Stimulated activated CD4-positive, alpha-beta T cell treated with anti-CD3 and anti-CD28 coated beads, Interleukin-1b, Interleukin-23, amount 100 ng/mL, for 4 hours (primary cell): ENCODE measurements around the gene TMEM184A.

Experiments
- DNase-seq, 2 donors: peaks; one replicate each; pipeline ENCODE4 v3.0.0-alpha.2; 2020; ENCODE audit warnings: low read depth in 2 of 2

Gene TMEM184A

GRCh38 chr7:1550846-1551155 is 5.2 kb downstream of the TMEM184A start:
- no peak for DNase-seq

GRCh38 chr7:1550005-1550845 is 5.8 kb downstream of the TMEM184A start:
- DNase-seq: no peak

- no peak for DNase-seq
These were observed 6.5 kb downstream of the TMEM184A start for GRCh38 chr7:1549357-1550004.

- no peak for DNase-seq
These were observed 7.1 kb downstream of the TMEM184A start for GRCh38 chr7:1548944-1549343.

GRCh38 chr7:1548438-1548831 is 7.6 kb downstream of the TMEM184A start:
- DNase-seq: no peak

GRCh38 chr7:1547777-1548437 is 8.1 kb downstream of the TMEM184A start:
- no peak for DNase-seq

- no peak for DNase-seq
These were observed 8.9 kb downstream of the TMEM184A start for GRCh38 chr7:1546909-1547776.

- DNase-seq: no peak
These were observed 9.6 kb downstream of the TMEM184A start for GRCh38 chr7:1546274-1546908.

GRCh38 chr7:1545417-1546246 is 10.4 kb downstream of the TMEM184A start:
- DNase-seq: no peak

GRCh38 chr7:1544896-1545416 is 11.0 kb downstream of the TMEM184A start:
- no peak for DNase-seq

GRCh38 chr7:1544178-1544895 is 11.7 kb downstream of the TMEM184A start:
- no peak for DNase-seq

- no peak for DNase-seq
These were observed 12.2 kb downstream of the TMEM184A start for GRCh38 chr7:1543826-1544177.

- DNase-seq: no peak
These were observed 12.9 kb downstream of the TMEM184A start for GRCh38 chr7:1542841-1543747.

- no peak for DNase-seq
These were observed 13.7 kb downstream of the TMEM184A start for GRCh38 chr7:1542329-1542728.

GRCh38 chr7:1541431-1542162 is 14.4 kb downstream of the TMEM184A start:
- DNase-seq: no peak

GRCh38 chr7:1540776-1541271 is 15.2 kb downstream of the TMEM184A start:
- DNase-seq: no peak

GRCh38 chr7:1539882-1540775 is 15.9 kb downstream of the TMEM184A start:
- DNase-seq: no peak
